Fibroblast of lung (primary cell): ENCODE measurements around the gene PAFAH2. TPM values are rescaled to one million over a fixed set of nuclear protein-coding genes. Genes with fewer than 3 reads are reported as not detected.

ENCODE experiments used
- DNase-seq, 2 donors: peaks; one replicate each; pipeline versions ENCODE4 v3.0.0 to v3.0.0-alpha.2; 2010; ENCODE audit warnings: low read depth in 2 of 2
- H2AFZ ChIP-seq: 2 replicates; pipeline ENCODE4 v1.5.1; 2012; ENCODE audit warnings: low read length, control low read depth, inconsistent platforms
- H3K27ac ChIP-seq: 2 replicates; pipeline ENCODE4 v1.5.1; 2011; ENCODE audit warnings: low read length, control low read depth; ENCODE audit not compliant: insufficient read depth
- H3K27me3 ChIP-seq: 2 replicates; pipeline ENCODE4 v1.5.1; 2011; ENCODE audit warnings: mild to moderate bottlenecking, low read length; ENCODE audit not compliant: control insufficient read depth, insufficient read depth
- H3K36me3 ChIP-seq: 2 replicates; pipeline ENCODE4 v1.5.1; 2011; ENCODE audit warnings: low read length; ENCODE audit not compliant: control insufficient read depth, insufficient read depth
- H3K4me1 ChIP-seq: 2 replicates; pipeline ENCODE4 v1.5.1; 2011; ENCODE audit warnings: low read length; ENCODE audit not compliant: control insufficient read depth, insufficient read depth; ENCODE audit errors: extremely low read depth
- H3K4me2 ChIP-seq: 2 replicates; pipeline ENCODE4 v1.5.1; 2011; ENCODE audit warnings: low read length, control low read depth; ENCODE audit not compliant: insufficient read depth; ENCODE audit errors: extremely low read depth
- H3K4me3 ChIP-seq, 4 experiments: fragments of 200-600 bp in 1 of 4; sonication (generic) in 1 of 4; replicated peaks in 1 of 4; 2 replicates each; pipeline ENCODE4 v1.5.1; 2011 to 2016; ENCODE audit warnings: low read length in 4 of 4, low read depth in 3 of 4, mild to moderate bottlenecking in 3 of 4, control low read depth in 2 of 4, inconsistent platforms in 1 of 4, mixed read lengths in 1 of 4; ENCODE audit not compliant: insufficient read depth in 1 of 4; ENCODE audit errors: control extremely low read depth in 1 of 4
- H3K79me2 ChIP-seq: 2 replicates; pipeline ENCODE4 v1.5.1; 2012; ENCODE audit warnings: mild to moderate bottlenecking, low read length, inconsistent platforms; ENCODE audit not compliant: control insufficient read depth, insufficient read depth
- H3K9ac ChIP-seq: 2 replicates; pipeline ENCODE4 v1.5.1; 2011; ENCODE audit warnings: mild to moderate bottlenecking, low read length, control low read depth; ENCODE audit not compliant: insufficient read depth
- H3K9me3 ChIP-seq: 2 replicates; pipeline ENCODE4 v1.5.1; 2012; ENCODE audit warnings: low read depth, low read length; ENCODE audit not compliant: control insufficient read depth, insufficient read depth
- H4K20me1 ChIP-seq: 2 replicates; pipeline ENCODE4 v1.5.1; 2011; ENCODE audit warnings: low read length; ENCODE audit not compliant: control insufficient read depth, insufficient read depth; ENCODE audit errors: extremely low read depth
- CTCF ChIP-seq, 2 donors: IDR thresholded peaks in 1 of 2; conservative IDR thresholded peaks in 1 of 2; 1 replicate in 1 of 2; 2 replicates in 1 of 2; pipeline ENCODE4 v1.5.1; 2011 to 2012; ENCODE audit warnings: low read length in 2 of 2, control low read depth in 1 of 2, inconsistent platforms in 1 of 2, low read depth in 1 of 2, mild to moderate bottlenecking in 1 of 2
- EZH2 ChIP-seq: IDR thresholded peaks from 2 replicates; pipeline ENCODE4 v1.5.1; 2012; ENCODE audit warnings: low read length, control low read depth, mild to moderate bottlenecking; ENCODE audit errors: missing control alignments
- polyA plus RNA-seq, 2 donors: library from polyadenylated mRNA; depleted of rRNA in 1 of 2; stranded (reverse) in 1 of 2; unstranded in 1 of 2; fragments of >200 nt; gene quantifications; 2 replicates each; pipeline ENCODE4 v1.2.1, GENCODE V29; 2011 to 2012; ENCODE audit warnings: missing spikeins in 1 of 2
- total RNA-seq: library from RNA; depleted of rRNA; stranded (reverse); fragments of >200 nt; gene quantifications from 2 replicates; pipeline ENCODE4 v1.2.1, GENCODE V29; 2014

Gene PAFAH2
- total and polyA plus RNA-seq, 2 donors (not counting 1 experiment from before 2014, with no cell fraction given): 8.3 to 11.7 TPM

GRCh38 chr1:25916460-25916859 lies 81.4 kb downstream of the PAFAH2 start:
- H3K9me3 ChIP-seq: no peaks in the 10 kb centered on the region

GRCh38 chr1:25914074-25914995 lies 83.5 kb downstream of the PAFAH2 start:
- H2AFZ ChIP-seq: no peak overlapping the region
- no peak overlapping the region for H3K27ac ChIP-seq
- H3K4me3 ChIP-seq: no peak overlapping the region
- H3K4me2 ChIP-seq: no peak overlapping the region
- H3K36me3 ChIP-seq: no peaks in the 10 kb centered on the region
- H3K27me3 ChIP-seq: no peaks in the 10 kb centered on the region
- no peaks in the 10 kb centered on the region for H3K79me2 ChIP-seq
- peak in 1 of 2 donors; percentile 61 for DNase-seq
- TF ChIP-seq EZH2: no peak
- TF ChIP-seq CTCF (conservative IDR thresholded peaks at IDR 0.05 in 1 of 2, IDR thresholded peaks at IDR 0.05 in 1 of 2; ENCODE audit: low read depth in 1 of 2, low read length in 2 of 2): no peak
- no peak overlapping the region for H3K9ac ChIP-seq
- H3K4me1 ChIP-seq: no peaks in the 10 kb centered on the region
- no peaks in the 10 kb centered on the region for H3K9me3 ChIP-seq
- H4K20me1 ChIP-seq: no peaks in the 10 kb centered on the region

More at GRCh38 chr1:25916460-25916859, 81.4 kb downstream of the PAFAH2 start:
- Histone ChIP-seq H4K20me1 (no peaks in the 10 kb centered on the region), H3K4me2 (no peak overlapping the region), H3K4me1 (no peaks in the 10 kb centered on the region), H3K79me2 (no peaks in the 10 kb centered on the region), H3K36me3 (no peaks in the 10 kb centered on the region), H3K27me3 (no peaks in the 10 kb centered on the region), H3K4me3 (no peak overlapping the region), H3K9ac (no peak overlapping the region), H3K27ac (no peak overlapping the region), H2AFZ (no peak overlapping the region)
- no peak for DNase-seq
- TF ChIP-seq EZH2 (no peak), CTCF (conservative IDR thresholded peaks at IDR 0.05 in 1 of 2, IDR thresholded peaks at IDR 0.05 in 1 of 2; ENCODE audit: low read depth in 1 of 2, low read length in 2 of 2) (no peak)

GRCh38 chr1:25913206-25913605 lies 84.7 kb downstream of the PAFAH2 start:
- H3K9me3 ChIP-seq: no peaks in the 10 kb centered on the region
- no peak overlapping the region for H3K27ac ChIP-seq
- no peaks in the 10 kb centered on the region for H3K27me3 ChIP-seq
- no peaks in the 10 kb centered on the region for H3K4me1 ChIP-seq
- no peak for DNase-seq
- no peak overlapping the region for H2AFZ ChIP-seq
- TF ChIP-seq CTCF (conservative IDR thresholded peaks at IDR 0.05 in 1 of 2, IDR thresholded peaks at IDR 0.05 in 1 of 2; ENCODE audit: low read depth in 1 of 2, low read length in 2 of 2): no peak
- TF ChIP-seq EZH2: no peak
- no peak overlapping the region for H3K4me2 ChIP-seq
- no peaks in the 10 kb centered on the region for H3K79me2 ChIP-seq
- no peak overlapping the region for H3K4me3 ChIP-seq
- H3K9ac ChIP-seq: no peak overlapping the region
- H4K20me1 ChIP-seq: no peaks in the 10 kb centered on the region
- H3K36me3 ChIP-seq: no peaks in the 10 kb centered on the region
